Hematopoietic multipotent progenitor cell (in vitro differentiated cells): ENCODE measurements around the gene CISH. TPM values are rescaled to one million over a fixed set of nuclear protein-coding genes. Genes with fewer than 3 reads are reported as not detected.

ENCODE experiments used
- DNase-seq, 3 donors: peaks; one replicate each; pipeline ENCODE4 v3.0.0-alpha.2; 2011 to 2015; ENCODE audit warnings: low read depth in 2 of 3, low spot score in 2 of 3
- total RNA-seq: library from RNA; depleted of rRNA; stranded (reverse); fragments of >200 nt; gene quantifications from one replicate; pipeline ENCODE4 v1.2.3, GENCODE V29; 2012

Gene CISH, protein sequence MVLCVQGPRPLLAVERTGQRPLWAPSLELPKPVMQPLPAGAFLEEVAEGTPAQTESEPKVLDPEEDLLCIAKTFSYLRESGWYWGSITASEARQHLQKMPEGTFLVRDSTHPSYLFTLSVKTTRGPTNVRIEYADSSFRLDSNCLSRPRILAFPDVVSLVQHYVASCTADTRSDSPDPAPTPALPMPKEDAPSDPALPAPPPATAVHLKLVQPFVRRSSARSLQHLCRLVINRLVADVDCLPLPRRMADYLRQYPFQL
- total RNA-seq = 17.8 TPM

DNA sequence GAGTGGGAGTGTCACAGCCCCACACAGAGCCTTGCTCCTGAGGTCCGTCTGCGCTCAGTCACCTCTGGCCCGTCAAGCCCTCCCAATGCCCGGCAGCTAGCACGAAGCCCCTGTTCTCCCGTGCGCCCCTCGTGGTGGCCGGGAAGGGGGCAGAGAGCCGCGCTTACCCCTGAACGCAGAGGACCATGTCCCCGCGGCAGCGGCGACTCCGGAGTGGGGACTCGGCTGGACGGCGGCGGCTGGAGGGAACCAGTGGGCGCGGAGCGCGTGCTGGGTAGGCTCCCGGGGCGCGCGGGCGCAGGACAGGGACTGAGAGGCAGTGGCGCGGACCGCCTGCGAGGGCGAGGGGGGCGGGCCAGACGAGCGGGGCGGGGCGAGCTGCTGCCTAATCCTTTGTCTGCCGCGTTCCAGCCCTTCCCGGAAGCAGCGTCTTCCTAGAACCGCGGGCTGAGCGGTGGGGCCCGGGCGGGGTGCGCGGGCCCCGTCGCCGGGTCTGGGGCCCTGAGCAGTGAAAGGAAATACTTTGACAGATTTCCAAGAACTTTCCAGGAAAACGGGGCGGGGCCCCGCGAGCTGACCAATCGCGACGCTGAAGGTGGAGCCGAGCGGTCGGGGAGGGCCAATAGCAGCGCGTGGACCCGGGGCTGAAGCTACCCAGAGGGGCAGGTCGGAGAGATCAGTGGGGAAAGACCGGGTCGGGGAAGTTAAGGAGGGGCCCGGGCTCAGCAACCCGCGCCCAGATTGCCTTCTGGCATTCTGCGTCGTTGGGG is at the start of gene CISH:
CISH (minus strand) TSS at position 311 of the 770 bp plus-strand sequence; CDS start at position 187, 124 bp downstream.
- DNase-seq = peak; percentile 77 to 93 (median 90)

DNA sequence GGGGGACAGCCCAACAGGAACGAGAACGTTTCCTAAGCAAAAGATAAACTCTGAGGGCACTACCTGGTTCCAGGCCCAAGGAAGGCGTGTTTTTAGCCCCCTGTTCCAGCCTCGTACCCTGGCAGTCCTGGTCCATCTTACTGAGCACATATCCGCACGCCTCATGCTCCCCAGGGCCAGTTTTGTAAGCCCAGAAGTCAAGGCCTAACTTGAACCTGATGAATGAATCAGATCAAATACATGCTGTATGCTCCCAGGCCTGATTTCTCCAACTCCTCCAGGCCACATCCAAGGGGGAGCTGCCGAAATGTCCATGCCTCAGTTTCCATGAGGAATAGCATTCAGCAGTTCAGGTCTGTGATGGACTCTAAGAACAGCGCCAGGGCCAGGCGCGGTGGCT is 48.8 kb upstream of the CISH start:
- DNase-seq = no peak

DNA sequence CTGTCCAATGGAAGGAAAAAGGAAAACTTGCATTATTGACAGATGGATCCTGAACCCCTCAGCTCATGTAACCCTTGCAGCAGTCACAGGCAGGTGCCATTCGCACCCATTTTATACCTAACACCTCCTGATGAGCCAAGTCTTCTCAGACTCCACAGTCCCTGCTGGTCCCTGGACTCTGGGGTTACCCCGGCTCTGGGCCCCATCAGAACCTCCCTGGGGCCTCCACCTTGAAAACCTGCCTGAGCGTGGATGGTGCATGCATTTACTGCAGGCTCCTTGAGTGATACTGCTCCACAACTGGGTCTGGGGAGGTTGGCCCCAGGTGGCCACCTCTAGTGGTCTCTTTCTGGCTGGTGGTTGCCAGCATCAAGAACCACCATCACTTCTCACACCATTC is 47.3 kb upstream of the CISH start:
- DNase-seq = no peak

DNA sequence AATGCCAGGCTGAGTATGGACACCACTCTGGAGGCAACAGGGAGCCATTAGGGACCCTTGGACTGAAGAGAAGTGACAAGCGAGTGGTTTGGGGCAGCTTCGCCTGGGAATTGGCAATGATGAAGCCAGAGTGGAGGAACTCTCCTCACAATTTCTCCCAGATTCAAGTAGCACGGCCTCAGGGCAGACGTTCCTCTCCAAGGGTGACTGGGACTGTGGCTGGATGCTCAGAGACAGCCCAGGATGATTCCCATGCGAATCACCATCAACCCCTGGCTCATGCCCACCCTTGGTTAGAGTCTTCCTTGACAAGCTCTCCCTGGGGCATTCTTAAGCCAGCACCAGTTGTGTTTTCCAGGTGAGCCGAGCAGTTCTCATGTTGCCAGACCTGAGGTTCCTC is 46.8 kb upstream of the CISH start:
- no peak for DNase-seq

DNA sequence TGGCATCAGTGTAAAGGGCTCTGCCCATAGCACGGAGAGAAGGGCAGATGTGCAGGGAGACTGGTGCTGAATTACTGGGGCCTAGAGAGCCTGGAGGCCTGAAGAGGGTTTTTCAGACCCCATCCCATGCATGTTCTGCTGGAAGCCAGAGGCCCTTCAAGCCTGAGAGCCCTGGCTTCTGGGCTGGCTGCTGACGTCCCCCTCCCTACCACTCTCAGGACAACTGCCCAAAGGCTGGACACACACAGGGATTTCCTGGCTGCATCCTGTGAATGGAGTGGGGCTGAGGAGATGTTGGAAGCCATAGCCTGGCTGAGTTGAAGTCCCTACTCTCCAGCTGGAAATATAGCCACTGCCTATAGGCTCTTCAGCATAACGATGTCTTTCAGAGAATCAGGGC is 46.2 kb upstream of the CISH start:
- no peak for DNase-seq

DNA sequence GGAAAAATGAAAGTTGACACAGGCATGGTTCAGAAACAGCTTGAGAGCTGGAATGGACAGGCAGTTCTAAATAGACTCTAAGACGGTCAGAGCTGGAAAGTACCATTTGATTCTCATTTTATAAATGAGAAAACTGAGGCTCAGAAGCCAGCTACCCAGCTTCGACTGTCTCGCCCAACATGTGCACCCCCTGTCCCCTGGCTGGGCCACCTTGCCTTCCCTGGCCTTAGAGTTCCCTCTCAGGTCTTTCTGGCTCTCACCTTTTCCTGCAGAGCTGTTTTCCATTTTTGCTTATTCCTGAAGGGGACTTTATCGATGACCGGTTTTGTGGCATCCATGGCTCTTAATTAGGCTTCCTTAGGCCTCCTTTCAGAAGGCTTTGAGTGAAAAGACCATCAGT is 45.8 kb upstream of the CISH start:
- DNase-seq = no peak

DNA sequence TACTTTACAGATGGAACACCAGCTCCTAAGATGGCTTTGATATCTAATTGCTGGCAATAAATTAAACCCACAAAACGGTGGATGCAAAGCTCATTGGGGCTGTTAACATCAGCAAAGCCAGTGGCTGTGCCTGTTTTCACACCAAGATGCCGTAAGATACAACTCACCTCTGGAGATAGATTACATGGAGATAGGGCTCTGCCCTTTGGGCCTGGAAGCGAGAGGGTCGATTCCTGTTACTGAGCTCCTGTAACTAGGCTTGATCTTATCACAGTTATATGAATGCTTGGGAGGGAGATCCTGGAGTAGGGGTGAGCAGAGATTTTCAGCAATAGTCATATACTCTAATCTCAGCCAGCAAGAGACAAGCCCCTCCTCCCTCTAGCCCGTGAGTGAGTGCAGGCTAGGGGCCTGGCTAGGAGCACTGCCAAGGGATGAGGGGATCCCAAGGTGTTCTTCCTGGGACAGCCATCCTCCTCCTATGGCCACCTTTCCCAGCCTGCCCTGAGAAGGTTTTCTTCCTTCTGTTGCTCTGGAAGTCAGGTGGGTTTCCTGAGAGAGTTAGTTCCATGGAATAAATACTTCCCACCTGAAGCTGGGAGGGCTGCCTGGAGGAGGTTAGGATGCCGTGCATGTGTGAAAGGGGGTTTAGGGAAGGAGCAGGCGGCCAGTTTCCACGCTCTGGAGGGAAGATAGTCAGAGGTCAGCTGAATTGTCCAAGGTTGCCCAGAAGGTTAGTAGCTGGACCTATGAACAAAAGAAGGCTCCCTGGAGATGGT is 45.0 kb upstream of the CISH start:
- DNase-seq = no peak

DNA sequence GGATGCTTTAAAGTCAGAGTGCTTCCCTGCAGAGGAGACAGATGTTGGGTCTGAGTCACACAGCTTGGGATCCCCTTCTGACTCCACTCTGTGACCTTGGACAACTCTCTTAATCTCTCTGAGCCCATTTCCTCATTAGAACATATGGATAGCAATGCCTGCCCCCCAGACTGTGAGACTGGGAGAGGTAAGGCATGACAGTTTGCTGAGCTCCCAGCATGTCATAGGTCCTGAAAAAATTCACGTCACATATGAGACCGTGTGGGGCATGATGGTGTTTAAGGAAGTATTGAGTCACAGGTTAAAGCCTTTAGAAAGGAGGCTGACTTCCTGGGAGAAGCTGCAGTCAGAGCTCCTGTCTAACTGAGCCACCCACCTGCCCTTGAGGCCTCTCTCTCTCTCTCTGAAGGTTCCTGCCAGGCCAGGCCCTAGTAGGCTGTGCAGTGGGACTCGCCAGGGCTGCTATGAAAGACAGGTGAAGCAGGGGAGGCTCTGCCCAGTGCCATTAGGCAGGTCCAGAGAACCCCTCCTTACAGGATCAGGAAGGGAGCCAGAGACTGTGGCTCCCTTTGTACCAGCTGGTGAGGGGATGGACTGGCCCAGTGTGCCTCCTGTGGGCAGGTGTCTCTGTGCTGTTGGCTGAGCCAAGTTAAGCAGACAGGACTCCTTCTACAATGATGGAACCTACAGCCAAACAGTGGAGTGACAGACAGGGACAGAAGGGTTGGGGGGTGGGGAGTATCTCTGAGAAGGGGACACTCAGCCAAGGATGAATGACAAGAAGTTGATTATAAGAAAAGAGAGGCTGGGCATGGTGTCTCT is 43.6 kb upstream of the CISH start:
- no peak for DNase-seq

DNA sequence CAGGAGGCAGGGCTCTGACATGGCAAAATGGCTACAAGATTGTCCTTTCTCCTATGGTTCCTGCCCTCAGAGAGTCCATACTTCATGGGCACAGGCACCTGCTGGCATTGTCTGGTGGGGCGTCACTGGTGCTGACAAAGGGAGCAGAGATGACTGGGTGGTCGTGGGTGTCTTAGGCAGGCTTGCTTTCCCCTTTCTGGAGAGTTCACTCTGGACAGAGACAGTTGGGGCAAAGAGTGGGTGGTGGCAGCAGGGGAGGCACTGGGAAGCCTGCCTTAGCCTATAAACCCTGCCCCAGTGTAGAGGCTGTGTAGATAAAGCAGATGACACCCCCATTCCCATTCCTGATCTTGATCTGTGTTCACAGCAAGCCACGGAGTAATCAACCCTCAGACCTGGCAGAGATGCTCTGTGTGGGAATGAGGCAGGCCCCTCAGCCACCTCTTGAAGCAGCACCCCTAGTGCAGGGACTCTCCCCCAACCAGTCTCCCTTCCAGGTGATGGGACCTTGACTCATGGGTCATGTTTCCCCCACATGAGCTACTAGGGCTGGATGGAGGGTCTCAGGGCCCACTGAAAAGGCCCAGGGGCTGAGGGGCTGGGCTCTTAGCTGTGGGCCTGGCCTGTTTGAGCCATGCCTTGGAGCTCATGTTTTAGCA is 42.5 kb upstream of the CISH start:
- no peak for DNase-seq

DNA sequence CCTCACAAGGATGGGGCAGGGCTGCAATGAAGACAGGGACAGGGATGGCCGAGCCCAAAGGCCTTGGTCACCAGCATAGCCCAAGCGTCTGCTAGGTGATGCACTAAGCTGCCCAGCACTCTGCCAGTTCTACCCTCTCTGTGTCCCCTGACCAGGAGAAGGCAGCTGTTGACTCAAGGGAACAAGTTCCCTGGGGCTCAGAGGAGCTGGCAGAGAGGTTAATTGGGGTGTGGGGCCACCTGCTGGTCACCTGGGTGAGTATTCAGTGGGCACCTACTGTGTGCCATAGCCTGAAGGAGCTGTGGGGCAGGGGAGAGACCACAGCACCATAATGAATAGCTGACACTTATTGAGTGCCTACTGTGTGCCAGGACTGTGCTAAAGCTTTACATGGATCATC is 41.1 kb upstream of the CISH start:
- DNase-seq = peak in 2 of 3 donors; percentile 33 to 54

DNA sequence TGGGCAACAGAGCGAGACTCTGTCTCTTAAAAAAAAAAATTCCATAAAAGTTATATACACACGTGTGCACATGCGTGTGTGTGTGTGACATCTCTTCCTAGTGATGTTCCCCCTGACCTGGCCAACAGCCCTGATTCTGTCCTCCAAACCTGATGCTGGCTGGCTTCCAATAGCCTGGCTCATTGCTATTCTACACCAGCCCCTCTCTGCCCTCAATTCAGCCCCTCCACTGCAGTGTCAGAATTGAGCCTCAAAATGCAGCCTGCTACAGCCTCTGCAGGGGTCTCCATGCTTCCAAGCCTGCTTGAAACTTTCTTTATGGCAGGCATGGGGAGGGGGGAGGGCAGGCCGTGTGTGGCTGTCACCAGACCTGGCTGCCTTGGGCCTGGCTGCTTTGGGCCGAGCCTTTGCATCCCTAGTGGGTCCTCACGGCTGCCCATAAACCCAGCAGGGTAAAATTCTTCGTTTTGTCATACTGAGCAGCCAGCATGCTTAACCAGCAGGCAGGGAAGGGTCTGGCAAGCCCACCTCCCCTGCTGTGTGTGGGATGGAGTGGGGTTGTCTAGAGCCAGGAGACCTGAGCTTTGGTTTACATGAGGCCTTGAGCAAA is 40.5 kb upstream of the CISH start:
- DNase-seq = no peak

DNA sequence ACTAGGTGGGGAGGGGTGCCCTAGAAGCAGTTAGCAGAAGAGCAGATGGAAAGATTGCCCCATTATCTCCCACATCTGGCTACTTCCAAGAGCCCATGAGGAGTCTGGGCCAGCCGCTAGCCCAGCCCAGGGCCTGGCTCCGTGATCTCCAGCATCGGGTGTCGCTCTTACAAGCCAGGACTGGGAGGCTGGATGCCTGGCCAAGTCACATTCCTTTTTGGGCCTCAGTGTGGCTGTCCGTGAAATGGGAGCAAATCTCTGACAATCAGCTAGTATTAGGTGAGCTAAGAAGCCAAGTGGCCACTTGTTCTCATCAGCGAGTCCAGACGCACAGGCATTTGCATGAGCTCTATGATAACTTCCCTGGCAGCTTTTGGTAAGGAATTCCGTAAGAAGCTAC is 39.9 kb upstream of the CISH start:
- no peak for DNase-seq

DNA sequence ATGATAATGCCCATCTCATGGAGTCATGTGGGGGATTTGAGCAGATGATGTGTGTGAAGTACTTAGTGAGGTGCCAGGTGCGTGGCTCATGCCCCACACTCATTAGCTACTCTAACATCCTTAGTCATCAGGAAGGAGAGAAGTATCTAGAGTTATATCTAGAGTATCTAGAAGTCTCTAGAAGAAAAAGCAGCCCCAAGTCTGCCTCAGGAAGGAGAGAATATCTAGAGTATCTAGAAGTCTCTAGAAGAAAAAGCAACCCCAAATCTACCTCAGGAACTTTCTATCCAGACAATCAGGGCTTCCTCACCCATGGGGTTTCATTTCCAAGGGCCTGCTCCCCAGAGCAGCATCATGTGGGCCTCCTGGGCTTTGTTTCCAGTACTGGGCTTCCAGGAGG is 38.4 kb upstream of the CISH start:
- no peak for DNase-seq

DNA sequence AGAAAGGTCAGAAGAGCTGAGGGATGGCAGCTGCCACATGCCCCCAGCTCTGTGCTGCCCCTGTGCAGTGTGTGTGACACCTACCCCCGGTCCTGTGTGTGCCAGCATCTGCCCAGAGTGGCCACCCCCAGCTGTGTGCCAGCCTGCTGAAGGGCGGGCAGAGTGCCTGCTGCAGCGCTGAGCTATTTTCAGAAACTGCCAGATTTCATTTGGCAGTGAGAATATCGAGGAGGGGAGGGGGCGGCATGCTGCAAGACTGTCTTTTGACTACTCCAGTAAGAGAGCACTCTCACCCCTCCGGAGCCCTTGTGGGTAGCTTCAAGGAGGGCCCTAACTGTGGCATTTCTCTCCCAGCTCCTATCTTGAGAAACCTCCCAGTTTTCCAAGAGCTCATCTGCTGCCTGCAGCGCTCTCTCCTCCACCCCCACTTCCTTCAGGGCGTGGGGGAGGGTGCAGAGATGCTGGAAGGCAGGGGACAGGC is 37.9 kb upstream of the CISH start:
- DNase-seq = no peak

DNA sequence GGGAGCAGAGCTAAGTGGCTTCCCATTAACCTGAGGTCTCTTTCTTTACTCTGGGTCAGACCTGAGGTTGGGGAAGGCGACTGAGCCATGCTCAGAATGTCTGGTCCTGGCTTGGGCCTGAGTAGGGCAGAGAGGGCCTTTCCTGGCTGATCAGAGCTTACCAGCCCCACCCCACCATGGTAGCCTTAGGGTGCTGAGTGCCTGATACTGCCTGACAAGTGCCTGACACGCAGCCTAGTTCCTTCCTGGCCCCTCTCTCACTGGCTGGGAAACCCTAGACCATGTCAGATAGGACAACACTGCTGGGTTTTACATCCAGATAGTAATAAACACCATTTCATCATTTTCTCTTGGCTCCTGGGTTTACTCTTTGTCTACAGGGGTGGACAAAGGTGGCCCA is 37.4 kb upstream of the CISH start:
- DNase-seq = no peak

DNA sequence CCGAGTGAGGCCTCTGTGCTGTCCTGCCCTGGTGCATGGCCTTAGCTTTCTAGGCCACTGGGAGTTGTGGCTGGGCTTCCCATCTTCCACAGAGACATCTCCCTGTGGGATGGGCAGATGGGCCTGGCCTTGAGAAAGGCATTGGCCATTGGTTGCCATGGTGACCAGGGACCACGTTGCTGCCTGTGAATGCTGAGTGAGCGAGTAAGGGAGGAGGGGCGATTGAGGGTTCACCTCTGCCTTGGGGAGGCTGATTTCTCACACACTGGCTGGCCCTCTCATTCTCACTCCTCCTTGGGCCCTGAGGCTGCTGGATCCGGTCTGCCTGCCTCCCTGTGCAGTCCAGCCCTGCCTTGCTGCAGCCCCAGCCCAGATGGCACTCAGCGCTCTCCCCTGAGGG is 36.7 kb upstream of the CISH start:
- DNase-seq = no peak

DNA sequence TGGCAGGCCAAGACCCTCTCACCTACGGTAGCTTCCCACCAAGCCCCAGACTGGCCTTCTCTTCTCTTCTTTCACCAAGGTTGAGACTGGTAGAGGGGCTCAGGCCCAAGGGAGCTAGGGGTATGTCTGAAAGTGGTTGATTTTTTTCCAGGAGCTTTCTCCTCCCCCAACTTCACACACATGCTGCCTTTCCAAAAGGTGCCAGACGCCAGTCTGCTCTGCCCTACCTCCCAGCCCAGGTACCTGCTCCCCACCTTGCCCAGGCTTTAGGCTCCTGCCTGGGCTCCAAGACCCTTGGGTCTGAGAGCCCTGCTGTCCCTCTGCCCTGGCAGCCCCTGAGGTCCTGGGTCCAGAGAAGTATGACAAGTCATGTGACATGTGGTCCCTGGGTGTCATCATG is 33.8 kb upstream of the CISH start:
- DNase-seq = no peak

DNA sequence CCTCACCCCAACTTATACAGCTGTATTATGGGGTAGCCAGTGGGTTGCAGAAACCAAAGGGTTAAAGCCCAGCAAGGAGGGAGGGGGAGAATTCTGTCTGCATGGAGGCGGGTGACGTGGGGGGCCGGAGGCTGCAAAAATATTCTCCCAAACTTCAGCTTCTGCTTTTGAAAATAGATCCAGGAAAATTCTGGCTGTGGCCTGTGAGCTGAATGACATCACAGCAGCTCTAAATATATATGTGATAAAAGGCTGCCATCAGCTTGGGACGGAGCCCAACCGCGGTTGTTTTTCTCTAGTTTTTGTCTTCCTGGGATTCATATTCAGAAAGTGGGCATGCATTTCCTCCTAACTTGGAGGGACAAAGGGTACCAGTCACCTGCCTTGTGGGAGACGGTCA is 33.0 kb upstream of the CISH start:
- DNase-seq = no peak

DNA sequence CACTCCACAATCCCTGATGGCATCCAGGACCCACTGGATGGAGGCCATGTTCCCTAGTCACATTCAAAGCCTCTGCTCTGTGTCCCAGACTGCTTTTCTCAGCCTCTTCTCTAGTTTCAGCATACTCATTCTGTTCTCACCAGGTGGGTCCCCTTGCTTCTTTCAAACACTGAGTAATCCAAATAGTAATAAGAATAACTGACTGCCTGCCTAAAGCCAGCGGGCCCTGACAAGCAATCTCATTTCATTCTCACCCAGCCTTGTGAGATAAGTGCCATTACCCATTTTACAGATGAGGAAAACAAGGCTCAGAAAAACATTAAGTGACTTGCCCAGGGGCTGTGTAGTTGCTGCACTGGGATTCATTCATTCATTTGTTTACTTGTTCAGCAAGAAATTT is 30.8 kb upstream of the CISH start:
- DNase-seq = no peak

DNA sequence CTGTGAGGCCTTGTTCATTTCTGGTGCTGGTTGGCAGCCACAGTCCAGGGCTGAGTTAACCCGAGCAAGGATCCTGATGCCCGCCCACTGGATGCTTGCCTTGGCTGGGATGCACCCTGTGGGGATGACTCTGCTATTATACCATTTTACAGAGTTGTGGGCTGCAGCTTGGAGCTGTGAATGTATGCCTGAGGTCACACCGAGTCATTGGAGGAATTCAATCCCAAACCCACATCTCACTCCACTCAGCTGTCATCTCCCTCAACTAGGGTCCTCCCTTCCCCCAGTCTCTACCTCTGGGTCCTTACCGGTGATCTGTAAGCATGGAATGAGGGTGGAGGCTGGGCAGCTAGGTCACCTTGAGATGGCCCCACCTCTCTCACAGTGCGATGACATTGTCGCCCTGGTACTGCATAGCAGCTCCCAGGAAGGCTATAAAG is 27.5 kb upstream of the CISH start:
- DNase-seq = no peak
